ENCODE results near the gene CFAP298.
"Not testable (repeated sequence)": the region's sequence is repeated elsewhere in the genome, so short reads cannot be mapped to it uniquely, and the experiment has no call there.

The CFAP298 gene

GRCh38 chr21:32612075-32612998, at the start of gene CFAP298:
Gene CFAP298, minus strand, starts transcription at chr21:32612377. Its CDS starts 134 bp downstream, at chr21:32612243.
- DNase-seq (ENCODE audit: low read depth, low spot score), result peak; percentile 75

GRCh38 chr21:32661026-32661782, 49.0 kb upstream of the CFAP298 start:
- DNase-seq (ENCODE audit: low read depth, low spot score), result not testable (repeated sequence)

GRCh38 chr21:32658524-32658923, 46.3 kb upstream of the CFAP298 start:
- no peak for DNase-seq (ENCODE audit: low read depth, low spot score)

GRCh38 chr21:32653326-32653901, 41.2 kb upstream of the CFAP298 start:
- no peak for DNase-seq (ENCODE audit: low read depth, low spot score)

GRCh38 chr21:32648165-32648564, 36.0 kb upstream of the CFAP298 start:
- DNase-seq (ENCODE audit: low read depth, low spot score), result no peak

GRCh38 chr21:32645261-32646182, 33.3 kb upstream of the CFAP298 start:
- no peak for DNase-seq (ENCODE audit: low read depth, low spot score)

GRCh38 chr21:32641710-32642698, 29.8 kb upstream of the CFAP298 start:
- DNase-seq (ENCODE audit: low read depth, low spot score), result no peak

- no peak for DNase-seq (ENCODE audit: low read depth, low spot score)
These were observed 14.5 kb upstream of the CFAP298 start for GRCh38 chr21:32626621-32627196.

GRCh38 chr21:32618218-32618617, 6.0 kb upstream of the CFAP298 start:
- not testable (repeated sequence) for DNase-seq (ENCODE audit: low read depth, low spot score)

GRCh38 chr21:32613436-32614043, 1.4 kb upstream of the CFAP298 start:
- no peak for DNase-seq (ENCODE audit: low read depth, low spot score)

GRCh38 chr21:32612999-32613337, 791 bp upstream of the CFAP298 start:
- no peak for DNase-seq (ENCODE audit: low read depth, low spot score)

GRCh38 chr21:32611471-32611997, 643 bp downstream of the CFAP298 start:
- no peak for DNase-seq (ENCODE audit: low read depth, low spot score)

GRCh38 chr21:32610940-32611339, 1.2 kb downstream of the CFAP298 start:
- DNase-seq (ENCODE audit: low read depth, low spot score), result not testable (repeated sequence)

GRCh38 chr21:32608851-32609250, 3.3 kb downstream of the CFAP298 start:
- no peak for DNase-seq (ENCODE audit: low read depth, low spot score)

GRCh38 chr21:32605469-32605868, 6.7 kb downstream of the CFAP298 start:
- no peak for DNase-seq (ENCODE audit: low read depth, low spot score)

GRCh38 chr21:32604464-32604863, 7.7 kb downstream of the CFAP298 start:
- no peak for DNase-seq (ENCODE audit: low read depth, low spot score)

- no peak for DNase-seq (ENCODE audit: low read depth, low spot score)
These were observed 9.0 kb downstream of the CFAP298 start for GRCh38 chr21:32603131-32603530.

GRCh38 chr21:32602099-32602498, 10.1 kb downstream of the CFAP298 start:
- DNase-seq (ENCODE audit: low read depth, low spot score), result no peak

- no peak for DNase-seq (ENCODE audit: low read depth, low spot score)
These were observed 12.7 kb downstream of the CFAP298 start for GRCh38 chr21:32599526-32599925.
